C4-2B (cell line): ENCODE data around the gene EME1.
A peak's percentile ranks its signal among the peaks of the same experiment; 100 is the strongest.

Source experiments
- H3K27ac ChIP-seq: fragments of 450-650 bp; 2 replicates; pipeline ENCODE4 v1.5.1; 2017
- CTCF ChIP-seq: fragments of 450-650 bp; conservative IDR thresholded peaks from 2 replicates; pipeline ENCODE4 v1.5.1; 2017; ENCODE audit warnings: mild to moderate bottlenecking
- ZFX ChIP-seq: fragments of 450-650 bp; IDR thresholded peaks from 2 replicates; pipeline ENCODE4 v1.6.1; 2017

EME1 gene

DNA sequence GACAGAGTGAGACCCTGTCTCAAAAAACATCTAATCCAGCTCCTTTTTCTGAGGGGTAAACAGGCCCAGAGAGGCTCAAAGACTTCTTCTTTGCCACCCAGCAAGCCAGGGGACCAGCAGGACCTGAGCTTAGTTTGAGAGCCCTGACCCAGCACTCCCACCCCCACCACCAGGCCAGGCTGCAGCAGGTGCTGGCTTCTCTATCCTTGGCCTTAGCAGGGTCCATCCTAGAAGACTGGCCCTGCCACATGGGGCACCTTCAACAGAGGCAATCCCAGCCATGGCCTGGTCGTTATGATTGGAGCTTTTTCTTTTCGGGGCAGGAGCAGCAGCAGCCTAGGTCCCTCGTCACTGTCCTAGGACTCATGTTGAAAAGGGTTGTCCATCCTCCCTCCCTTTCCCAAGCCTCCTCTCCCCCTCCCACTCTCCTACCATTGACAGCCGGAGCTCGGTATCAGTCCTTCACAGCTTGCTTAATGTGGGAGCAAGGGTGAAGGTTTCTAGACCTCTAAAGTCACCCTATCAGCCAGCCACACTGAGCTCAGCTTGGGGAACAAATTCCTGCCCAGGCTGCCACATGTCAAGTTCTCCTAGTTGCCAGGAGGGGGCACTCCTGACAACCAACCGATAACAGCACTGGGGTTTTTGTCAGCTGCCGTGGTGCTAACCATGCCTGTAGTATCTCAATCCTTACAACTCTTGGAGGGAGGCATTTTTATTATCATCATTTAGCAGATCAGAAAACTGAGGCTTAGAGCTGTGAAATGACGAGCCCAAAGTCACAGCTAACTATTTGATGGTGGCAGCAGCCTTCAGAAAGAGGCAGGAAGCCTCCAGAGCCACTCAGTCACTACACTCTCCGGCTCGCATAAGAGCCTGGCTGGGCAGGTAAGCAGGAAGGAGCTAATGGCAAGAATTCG is 11.2 kb upstream of the EME1 start:
- no peak overlapping the region for H3K27ac ChIP-seq

DNA sequence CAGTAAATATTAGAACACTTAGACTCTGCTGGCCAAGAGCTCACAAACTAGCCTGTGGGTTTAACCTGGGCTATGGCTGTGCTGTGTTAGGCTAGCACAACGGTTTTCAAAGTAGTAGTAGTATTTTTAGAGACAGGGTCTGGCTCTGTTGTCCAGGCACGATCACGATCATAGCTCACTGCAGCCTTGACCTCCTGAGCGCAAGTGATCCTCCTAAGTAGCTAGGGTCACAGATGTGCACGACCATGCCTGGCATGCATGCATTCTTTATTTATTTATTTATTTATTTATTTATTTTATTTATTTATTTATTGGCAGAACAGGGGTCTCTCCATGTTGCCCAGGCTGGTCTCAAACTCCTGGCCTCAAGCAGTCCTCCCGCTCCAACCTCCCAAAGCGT is 10.4 kb upstream of the EME1 start:
- no peak overlapping the region for H3K27ac ChIP-seq
- TF ChIP-seq CTCF (no peak), ZFX (no peak)

More for the DNA sequence above, 11.2 kb upstream of the EME1 start:
- no peak for TF ChIP-seq ZFX
- TF ChIP-seq CTCF, result peak; percentile 93

DNA sequence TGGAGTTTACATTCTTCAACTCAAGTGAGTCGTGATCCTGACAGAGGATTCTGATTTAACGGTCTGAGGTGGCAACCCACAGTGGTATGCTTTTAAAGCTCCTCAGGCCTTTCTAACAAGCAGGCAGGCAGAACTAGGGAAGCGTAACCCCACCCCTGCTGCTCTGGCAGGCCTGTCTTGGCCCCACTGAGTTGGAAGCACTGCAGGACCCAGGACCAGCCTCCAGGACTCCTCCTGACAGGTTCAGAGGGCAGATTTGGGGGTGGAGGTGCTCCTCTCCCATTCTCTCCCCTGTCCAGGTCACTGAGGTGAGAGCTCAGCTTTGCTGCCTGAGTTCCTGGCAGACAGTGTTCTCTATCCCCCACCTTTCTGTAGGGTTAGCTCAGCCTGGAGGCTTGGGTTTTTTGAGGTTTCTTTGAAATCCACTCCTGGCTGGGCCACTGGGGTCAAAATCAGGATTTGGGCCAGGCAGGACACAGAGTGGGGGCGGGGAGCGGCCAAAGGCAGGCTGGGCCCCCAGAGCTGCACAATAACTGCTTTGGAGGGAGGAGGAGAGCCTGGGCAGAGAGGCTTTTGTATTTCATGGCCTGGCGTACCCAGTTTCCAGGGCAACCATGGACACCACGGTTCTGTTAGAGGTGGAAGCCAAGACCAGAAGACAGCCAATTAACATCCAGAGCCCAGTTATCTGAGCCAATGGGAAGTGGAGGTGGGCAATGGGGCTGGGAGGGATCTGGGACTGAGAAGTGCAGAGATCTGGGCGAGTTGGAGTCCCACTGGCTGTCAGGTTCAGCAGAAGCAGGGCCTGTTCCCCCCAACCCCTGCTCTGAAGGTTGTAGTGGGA is 9.6 kb upstream of the EME1 start:
- no peak overlapping the region for H3K27ac ChIP-seq

DNA sequence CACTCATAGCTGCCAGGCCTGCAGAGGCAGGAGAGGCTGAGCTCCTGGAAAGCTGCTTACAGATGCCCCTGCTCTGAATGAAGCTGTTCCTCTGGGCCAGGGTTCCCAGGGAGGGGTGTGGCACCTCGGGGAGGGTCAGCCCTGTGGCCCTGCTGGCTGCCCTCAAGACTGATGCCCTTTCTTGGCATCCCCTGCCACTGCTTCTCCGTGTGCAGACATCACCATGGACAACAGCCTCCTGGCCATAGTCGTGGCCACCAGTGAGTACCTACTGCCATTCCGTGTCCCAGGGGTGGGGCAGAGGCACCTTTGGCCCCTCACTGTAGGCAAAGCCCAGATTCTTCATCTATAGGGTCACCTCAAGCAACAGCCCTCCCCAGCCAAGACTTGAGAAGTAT is 9.0 kb upstream of the EME1 start:
- TF ChIP-seq ZFX (no peak), CTCF (no peak)
- H3K27ac ChIP-seq, result no peak overlapping the region

More for the DNA sequence above, 9.6 kb upstream of the EME1 start:
- TF ChIP-seq ZFX (no peak), CTCF (no peak)

GRCh38 chr17:50364715-50365114 is 8.3 kb upstream of the EME1 start:
- TF ChIP-seq CTCF (no peak), ZFX (no peak)
- H3K27ac ChIP-seq, result no peak overlapping the region

DNA sequence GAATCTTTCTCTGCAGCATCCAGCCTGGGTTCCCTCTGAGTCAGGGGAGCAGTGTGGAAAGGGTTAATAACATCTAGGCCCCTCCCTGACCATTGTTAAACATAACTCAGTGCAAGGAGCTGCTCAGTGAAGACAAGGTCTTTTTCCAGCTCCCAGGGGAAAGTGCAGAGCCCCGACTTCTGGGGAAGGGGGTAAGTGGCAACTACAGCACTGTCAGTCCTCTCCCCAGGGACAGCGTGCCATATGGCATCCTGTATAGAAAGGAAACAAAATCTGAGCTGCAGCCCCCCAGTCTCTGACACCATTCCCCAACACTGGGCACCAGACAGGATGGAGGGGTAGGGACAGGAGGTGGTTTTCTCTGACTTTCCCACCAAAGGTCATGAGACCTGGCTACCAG is 7.9 kb upstream of the EME1 start:
- H3K27ac ChIP-seq, result no peak overlapping the region
- no peak for TF ChIP-seq CTCF
- TF ChIP-seq ZFX, result no peak
